ENCODE data around the gene BRD7. TPM values are rescaled to one million over a fixed set of nuclear protein-coding genes. Genes with fewer than 3 reads are reported as not detected.

BRD7 gene
- polyA plus RNA-seq, 4 donors: 40.7 to 71.6 (median 43.4) TPM

DNA sequence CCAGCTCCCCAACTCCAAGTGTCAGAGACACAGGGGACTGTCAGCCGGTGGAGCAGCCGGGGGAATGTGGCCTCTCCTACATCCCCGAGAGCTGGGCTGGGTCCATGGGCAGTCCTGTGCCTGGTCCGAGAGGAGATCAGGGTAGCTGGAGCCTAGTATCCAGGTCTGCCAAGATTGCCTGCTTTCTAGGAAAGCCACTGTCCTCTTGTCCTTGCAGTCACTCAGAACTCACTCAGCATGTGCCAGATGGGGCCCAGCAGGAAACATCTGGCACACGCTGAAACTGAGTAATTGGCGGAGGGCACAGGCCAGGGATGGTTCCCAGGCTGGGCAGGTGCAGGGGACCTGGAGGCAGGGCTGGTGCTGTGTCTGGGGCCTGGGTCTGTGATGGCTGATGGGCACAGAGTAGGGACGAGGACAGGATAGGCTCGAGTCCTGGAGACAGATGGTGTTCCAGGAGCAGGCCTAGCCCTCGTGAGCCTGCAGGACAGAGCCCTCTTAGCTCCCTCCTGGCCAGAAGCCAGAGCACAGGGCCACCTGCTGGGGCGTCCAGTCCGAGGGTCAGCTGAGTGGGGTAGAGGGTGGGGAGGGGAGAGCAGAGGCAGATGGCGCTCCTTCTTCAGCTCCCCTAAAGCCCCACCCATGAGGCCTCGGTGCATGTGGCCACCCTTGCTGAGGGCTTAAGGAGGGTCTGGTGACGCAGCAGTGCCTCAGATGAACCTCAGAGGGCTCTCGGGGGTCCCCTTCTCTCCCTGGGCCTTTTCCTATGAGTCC, 71.3 kb downstream of the BRD7 start:
- H3K4me1 ChIP-seq (ENCODE audit: control insufficient read depth in 3 of 3, insufficient read depth in 2 of 3, low read depth in 1 of 3, low read length in 2 of 3): peaks cover 0 to 8% (median 0%) of the 10 kb centered on the region in 3 donors
- H3K36me3 ChIP-seq (ENCODE audit: control insufficient read depth in 3 of 3, insufficient read depth in 2 of 3, low read depth in 1 of 3, low read length in 3 of 3): peaks cover 0 to 26% (median 0%) of the 10 kb centered on the region in 3 donors
- no peak overlapping the region for H3K27ac ChIP-seq (ENCODE audit: low read depth in 1 of 3, low read length in 2 of 3)
- 47 to 62% (median 55%) methylated on average over 12 to 15 of the region's 15 CpGs for whole genome bisulfite sequencing, 3 donors
- FAIRE-seq (no peak), DNase-seq (peak in 1 of 2 donors; percentile 31)
- no peaks in the 10 kb centered on the region for H3K27me3 ChIP-seq (ENCODE audit: control insufficient read depth in 3 of 3, insufficient read depth in 3 of 3, low read length in 3 of 3)
- no peak overlapping the region for H3K4me3 ChIP-seq (ENCODE audit: low read depth in 1 of 3, low read length in 3 of 3)
- no peaks in the 10 kb centered on the region for H3K9me3 ChIP-seq (ENCODE audit: control insufficient read depth in 2 of 2, insufficient read depth in 1 of 2, low read depth in 1 of 2, low read length in 1 of 2)

- FAIRE-seq (no peak), DNase-seq (no peak)
- Histone ChIP-seq H3K36me3 (ENCODE audit: control insufficient read depth in 3 of 3, insufficient read depth in 2 of 3, low read depth in 1 of 3, low read length in 3 of 3) (peaks cover 0 to 26% (median 0%) of the 10 kb centered on the region in 3 donors), H3K4me3 (ENCODE audit: low read depth in 1 of 3, low read length in 3 of 3) (no peak overlapping the region), H3K27ac (ENCODE audit: low read depth in 1 of 3, low read length in 2 of 3) (no peak overlapping the region), H3K27me3 (ENCODE audit: control insufficient read depth in 3 of 3, insufficient read depth in 3 of 3, low read length in 3 of 3) (no peaks in the 10 kb centered on the region), H3K4me1 (ENCODE audit: control insufficient read depth in 3 of 3, insufficient read depth in 2 of 3, low read depth in 1 of 3, low read length in 2 of 3) (peaks cover 0 to 8% (median 0%) of the 10 kb centered on the region in 3 donors), H3K9me3 (ENCODE audit: control insufficient read depth in 2 of 2, insufficient read depth in 1 of 2, low read depth in 1 of 2, low read length in 1 of 2) (no peaks in the 10 kb centered on the region)
- WGBS, 3 donors: 72 to 89% (median 83%) methylated on average over 1 to 2 of the region's 2 CpGs
Measured at GRCh38 chr16:50296807-50297206, 72.0 kb downstream of the BRD7 start.

DNA sequence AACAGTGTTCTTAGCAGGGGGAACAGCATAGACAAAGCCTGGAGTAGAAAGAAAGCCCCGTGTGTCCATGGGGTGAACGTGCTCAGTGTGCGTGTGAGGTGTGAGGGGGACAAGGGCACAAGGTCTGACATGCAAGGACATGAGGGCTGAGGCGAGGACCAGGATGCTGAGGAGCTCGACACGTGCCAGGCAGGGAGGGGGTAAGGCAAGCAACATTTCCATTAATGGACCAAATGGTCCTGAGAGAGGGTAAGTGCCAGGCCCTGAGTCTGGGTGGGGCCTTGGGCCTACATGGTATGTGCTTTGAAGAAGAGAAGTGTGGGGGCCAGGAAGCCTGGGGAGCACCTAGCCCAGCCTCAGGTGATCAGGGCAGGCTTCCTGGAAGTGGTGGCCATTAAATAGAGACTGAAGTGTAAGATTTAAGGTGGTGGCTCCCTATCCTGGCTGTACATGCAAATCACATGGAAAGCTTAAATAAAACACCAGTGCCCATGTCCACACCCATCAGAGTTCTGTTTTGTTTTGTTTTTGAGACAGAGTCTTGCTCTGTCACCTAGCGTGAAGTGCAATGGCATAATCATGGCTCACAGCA, 73.2 kb downstream of the BRD7 start:
- Histone ChIP-seq H3K4me3 (ENCODE audit: low read depth in 1 of 3, low read length in 3 of 3) (no peak overlapping the region), H3K4me1 (ENCODE audit: control insufficient read depth in 3 of 3, insufficient read depth in 2 of 3, low read depth in 1 of 3, low read length in 2 of 3) (peaks cover 0 to 8% (median 0%) of the 10 kb centered on the region in 3 donors), H3K27ac (ENCODE audit: low read depth in 1 of 3, low read length in 2 of 3) (no peak overlapping the region), H3K36me3 (ENCODE audit: control insufficient read depth in 3 of 3, insufficient read depth in 2 of 3, low read depth in 1 of 3, low read length in 3 of 3) (peaks cover 0 to 22% (median 0%) of the 10 kb centered on the region in 3 donors), H3K27me3 (ENCODE audit: control insufficient read depth in 3 of 3, insufficient read depth in 3 of 3, low read length in 3 of 3) (no peaks in the 10 kb centered on the region), H3K9me3 (ENCODE audit: control insufficient read depth in 2 of 2, insufficient read depth in 1 of 2, low read depth in 1 of 2, low read length in 1 of 2) (no peaks in the 10 kb centered on the region)
- FAIRE-seq (no peak), DNase-seq (no peak)
- WGBS, 3 donors: 95 to 96% (median 95%) methylated on average over 7 of the region's 7 CpGs

DNA sequence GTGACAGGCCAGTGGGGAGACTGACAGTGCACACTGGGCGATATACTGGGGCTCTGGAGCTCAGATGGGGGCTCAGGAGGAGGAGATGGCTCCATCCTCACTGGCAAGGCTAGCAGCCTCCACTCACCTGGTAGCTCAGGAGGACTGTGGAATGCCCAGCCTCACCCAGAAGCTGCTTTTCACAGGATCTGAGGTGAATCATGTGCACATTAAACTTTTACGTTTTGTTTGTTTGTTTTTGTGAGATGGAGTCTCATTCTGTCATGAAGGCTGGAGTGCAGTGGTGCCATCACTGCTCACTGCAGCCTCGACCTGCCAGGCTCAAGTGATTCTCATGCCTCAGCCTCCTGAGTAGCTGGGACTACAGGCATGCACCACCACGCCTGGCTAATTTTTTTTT, 73.8 kb downstream of the BRD7 start:
- 69 to 81% (median 78%) methylated on average over 4 of the region's 4 CpGs for WGBS, 3 donors
- H3K36me3 ChIP-seq (ENCODE audit: control insufficient read depth in 3 of 3, insufficient read depth in 2 of 3, low read depth in 1 of 3, low read length in 3 of 3): peaks cover 0 to 20% (median 0%) of the 10 kb centered on the region in 3 donors
- peaks cover 0 to 8% (median 0%) of the 10 kb centered on the region in 3 donors for H3K4me1 ChIP-seq (ENCODE audit: control insufficient read depth in 3 of 3, insufficient read depth in 2 of 3, low read depth in 1 of 3, low read length in 2 of 3)
- H3K27ac ChIP-seq (ENCODE audit: low read depth in 1 of 3, low read length in 2 of 3): no peak overlapping the region
- no peak overlapping the region for H3K4me3 ChIP-seq (ENCODE audit: low read depth in 1 of 3, low read length in 3 of 3)
- H3K9me3 ChIP-seq (ENCODE audit: control insufficient read depth in 2 of 2, insufficient read depth in 1 of 2, low read depth in 1 of 2, low read length in 1 of 2): no peaks in the 10 kb centered on the region
- FAIRE-seq (no peak), DNase-seq (no peak)
- no peaks in the 10 kb centered on the region for H3K27me3 ChIP-seq (ENCODE audit: control insufficient read depth in 3 of 3, insufficient read depth in 3 of 3, low read length in 3 of 3)

GRCh38 chr16:50293994-50294855, 74.6 kb downstream of the BRD7 start:
- no peak overlapping the region for H3K27ac ChIP-seq (ENCODE audit: low read depth in 1 of 3, low read length in 2 of 3)
- peaks cover 0 to 20% (median 0%) of the 10 kb centered on the region in 3 donors for H3K36me3 ChIP-seq (ENCODE audit: control insufficient read depth in 3 of 3, insufficient read depth in 2 of 3, low read depth in 1 of 3, low read length in 3 of 3)
- DNase-seq (no peak), FAIRE-seq (no peak)
- H3K27me3 ChIP-seq (ENCODE audit: control insufficient read depth in 3 of 3, insufficient read depth in 3 of 3, low read length in 3 of 3): no peaks in the 10 kb centered on the region
- H3K9me3 ChIP-seq (ENCODE audit: control insufficient read depth in 2 of 2, insufficient read depth in 1 of 2, low read depth in 1 of 2, low read length in 1 of 2): no peaks in the 10 kb centered on the region
- peaks cover 0 to 8% (median 0%) of the 10 kb centered on the region in 3 donors for H3K4me1 ChIP-seq (ENCODE audit: control insufficient read depth in 3 of 3, insufficient read depth in 2 of 3, low read depth in 1 of 3, low read length in 2 of 3)
- H3K4me3 ChIP-seq (ENCODE audit: low read depth in 1 of 3, low read length in 3 of 3): no peak overlapping the region
- WGBS, 3 donors: 89 to 92% (median 90%) methylated on average over 20 of the region's 20 CpGs

DNA sequence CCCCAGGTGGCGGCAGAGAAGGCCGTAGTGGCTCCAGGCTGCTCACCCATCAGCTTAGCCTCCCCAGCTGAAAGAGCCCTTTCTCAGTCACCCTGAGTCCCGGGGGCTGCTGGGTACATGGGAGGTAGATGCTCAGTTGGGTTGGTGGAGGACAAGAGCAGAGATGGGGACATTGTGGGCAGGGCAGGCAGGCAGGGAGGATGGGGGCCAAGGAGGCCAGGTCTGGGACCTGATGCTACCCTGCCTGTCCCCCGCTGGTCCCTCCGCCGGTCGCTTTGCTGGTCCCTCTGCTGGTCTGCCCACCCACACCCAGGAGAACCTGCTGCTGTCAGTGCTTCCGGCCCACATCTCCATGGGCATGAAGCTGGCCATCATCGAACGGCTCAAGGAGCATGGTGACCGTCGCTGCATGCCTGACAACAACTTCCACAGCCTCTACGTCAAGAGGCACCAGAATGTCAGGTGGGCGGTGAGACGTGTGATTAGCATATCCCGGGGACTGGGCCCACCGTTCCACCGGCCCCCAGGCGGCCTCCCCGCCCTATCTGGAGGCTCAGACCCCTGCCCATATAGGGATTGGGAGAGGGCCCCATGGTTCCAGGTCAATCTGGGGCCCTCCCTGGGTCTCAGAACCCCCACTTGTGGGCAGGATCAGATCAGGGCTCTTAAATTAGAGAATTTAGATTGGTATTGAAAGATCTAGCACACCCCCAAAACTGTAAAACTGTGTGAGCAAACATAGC, 75.6 kb downstream of the BRD7 start:
- Histone ChIP-seq H3K4me3 (ENCODE audit: low read depth in 1 of 3, low read length in 3 of 3) (no peak overlapping the region), H3K36me3 (ENCODE audit: control insufficient read depth in 3 of 3, insufficient read depth in 2 of 3, low read depth in 1 of 3, low read length in 3 of 3) (peaks cover 0 to 15% (median 0%) of the 10 kb centered on the region in 3 donors), H3K9me3 (ENCODE audit: control insufficient read depth in 2 of 2, insufficient read depth in 1 of 2, low read depth in 1 of 2, low read length in 1 of 2) (no peaks in the 10 kb centered on the region), H3K27ac (ENCODE audit: low read depth in 1 of 3, low read length in 2 of 3) (no peak overlapping the region), H3K27me3 (ENCODE audit: control insufficient read depth in 3 of 3, insufficient read depth in 3 of 3, low read length in 3 of 3) (no peaks in the 10 kb centered on the region), H3K4me1 (ENCODE audit: control insufficient read depth in 3 of 3, insufficient read depth in 2 of 3, low read depth in 1 of 3, low read length in 2 of 3) (peaks cover 0 to 8% (median 0%) of the 10 kb centered on the region in 3 donors)
- FAIRE-seq (no peak), DNase-seq (no peak)
- WGBS, 3 donors: 89 to 92% (median 90%) methylated on average over 19 to 20 of the region's 20 CpGs

DNA sequence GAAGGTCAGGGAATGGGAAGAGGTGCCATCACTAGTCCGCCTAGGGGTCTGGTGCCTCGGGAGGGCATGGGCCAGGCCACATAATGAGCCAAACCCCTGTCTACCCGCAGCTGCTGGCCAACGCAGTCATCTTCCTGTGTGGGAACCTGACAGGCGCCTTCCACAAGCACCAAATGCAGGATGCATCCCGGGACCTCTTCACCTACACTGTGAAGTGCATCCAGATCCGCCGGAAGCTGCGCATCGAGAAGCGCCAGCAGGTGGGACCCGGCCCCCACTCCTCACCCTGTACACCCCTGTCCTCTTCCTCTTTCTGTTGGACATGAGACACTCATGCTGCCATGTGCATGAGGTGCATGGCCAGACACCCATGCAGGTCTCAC, 76.2 kb downstream of the BRD7 start:
- no peak overlapping the region for H3K4me3 ChIP-seq (ENCODE audit: low read depth in 1 of 3, low read length in 3 of 3)
- no peak for FAIRE-seq
- no peak overlapping the region for H3K27ac ChIP-seq (ENCODE audit: low read depth in 1 of 3, low read length in 2 of 3)
- peaks cover 0 to 15% (median 0%) of the 10 kb centered on the region in 3 donors for H3K36me3 ChIP-seq (ENCODE audit: control insufficient read depth in 3 of 3, insufficient read depth in 2 of 3, low read depth in 1 of 3, low read length in 3 of 3)
- WGBS, 3 donors: 90 to 97% (median 94%) methylated on average over 12 of the region's 12 CpGs
- H3K4me1 ChIP-seq (ENCODE audit: control insufficient read depth in 3 of 3, insufficient read depth in 2 of 3, low read depth in 1 of 3, low read length in 2 of 3): peaks cover 0 to 5% (median 0%) of the 10 kb centered on the region in 3 donors
- no peak for DNase-seq
- no peaks in the 10 kb centered on the region for H3K27me3 ChIP-seq (ENCODE audit: control insufficient read depth in 3 of 3, insufficient read depth in 3 of 3, low read length in 3 of 3)
- no peaks in the 10 kb centered on the region for H3K9me3 ChIP-seq (ENCODE audit: control insufficient read depth in 2 of 2, insufficient read depth in 1 of 2, low read depth in 1 of 2, low read length in 1 of 2)

Data from small intestine (tissue), 7 donors.